ENCODE measurements around the gene GTPBP2.

- TF ChIP-seq TOX (CRISPR knock-in tag; IDR thresholded peaks at IDR 0.05; ENCODE audit: borderline replicate concordance) (no peak), CREB5 (CRISPR knock-in tag; IDR thresholded peaks at IDR 0.05; ENCODE audit: low read depth) (no peak), BACH2 (CRISPR knock-in tag; IDR thresholded peaks at IDR 0.05; ENCODE audit: borderline replicate concordance) (no peak), PATZ1 (CRISPR knock-in tag; IDR thresholded peaks at IDR 0.05; ENCODE audit: borderline replicate concordance) (no peak), ISL1 (CRISPR knock-in tag; IDR thresholded peaks at IDR 0.05) (no peak), PPARA (CRISPR knock-in tag; IDR thresholded peaks at IDR 0.05; ENCODE audit: borderline replicate concordance) (no peak)
Measured at GRCh38 chr6:43671801-43672690, 43.0 kb upstream of the GTPBP2 start.

Data from SK-N-SH treated with all-trans-retinoic acid at 6 μM for 48 hours (cell line).